Colonic mucosa (tissue), 4 donors: ENCODE measurements around the gene BORCS6. TPM values are rescaled to one million over a fixed set of nuclear protein-coding genes. Genes with fewer than 3 reads are reported as not detected.
"Not testable (repeated sequence)": the region's sequence is repeated elsewhere in the genome, so short reads cannot be mapped to it uniquely, and the experiment has no call there.

Experiments
- DNase-seq: peaks from one replicate; pipeline ENCODE4 v3.0.0-alpha.2; 2020
- H3K27ac ChIP-seq: fragments of 200-600 bp; one replicate; pipeline ENCODE4 v1.8.0; 2021
- H3K27me3 ChIP-seq: fragments of 200-600 bp; one replicate; pipeline ENCODE4 v1.8.0; 2021
- H3K36me3 ChIP-seq: fragments of 200-600 bp; one replicate; pipeline ENCODE4 v1.8.0; 2021
- H3K4me1 ChIP-seq: fragments of 200-600 bp; one replicate; pipeline ENCODE4 v1.8.0; 2021; ENCODE audit warnings: mild to moderate bottlenecking
- H3K4me3 ChIP-seq: fragments of 200-600 bp; one replicate; pipeline ENCODE4 v1.8.0; 2021
- H3K9ac ChIP-seq, 2 donors: one replicate each; pipeline ENCODE4 v1.7.0; 2013; ENCODE audit warnings: control low read depth in 2 of 2, low read depth in 2 of 2, low read length in 2 of 2
- H3K9me3 ChIP-seq: fragments of 200-600 bp; one replicate; pipeline ENCODE4 v1.8.0; 2021
- CTCF ChIP-seq: fragments of 200-600 bp; IDR thresholded peaks from one replicate; pipeline ENCODE4 v1.8.0; 2022; ENCODE audit warnings: antibody characterized with exemption, mild to moderate bottlenecking
- intact Hi-C: fragments of 100-400 bp; cut with DNase I; formaldehyde crosslinking; loops from one replicate; pipeline ENCODE4 v1.14.1; 2022
- total RNA-seq, 2 donors: library from RNA; stranded (reverse); fragmentation: NEBNext Ultra II Directional in 1 of 2; extraction: Animal tissue kit (Norgen Biotek cat#: 25700) in 1 of 2; gene quantifications; one replicate each; pipeline ENCODE4 v1.2.1, GENCODE V29; 2021
- donor health status: healthy.
- donor health status: DM: no; HTN: no; CAD: no.
- donor health status: DM: no; HTN: no; CAD: no.

Gene BORCS6
- total RNA-seq, 2 donors from 2014 or later: 11.7 to 12.4 TPM

GRCh38 chr17:8173871-8174322 lies 16.1 kb downstream of the BORCS6 start:
- no peak for TF ChIP-seq CTCF
- peak overlapping the region; percentile 48 to 78 for H3K9ac ChIP-seq
- no peaks in the 10 kb centered on the region for H3K9me3 ChIP-seq
- peaks cover 6% of the 10 kb centered on the region for H3K4me1 ChIP-seq
- DNase-seq: no peak
- intact Hi-C loops: no loop called here
- peak overlapping the region; percentile 82 for H3K27ac ChIP-seq
- no peaks in the 10 kb centered on the region for H3K27me3 ChIP-seq
- H3K4me3 ChIP-seq: peak overlapping the region; percentile 27
- H3K36me3 ChIP-seq: no peaks in the 10 kb centered on the region

- Histone ChIP-seq H3K9me3 (no peaks in the 10 kb centered on the region), H3K4me3 (peak overlapping the region; percentile 27), H3K27me3 (no peaks in the 10 kb centered on the region), H3K4me1 (peaks cover 6% of the 10 kb centered on the region), H3K9ac (peak overlapping the region; percentile 48 to 78), H3K27ac (peak overlapping the region; percentile 82), H3K36me3 (no peaks in the 10 kb centered on the region)
- peak; percentile 85 for DNase-seq
- intact Hi-C loops: no loop called here
- no peak for TF ChIP-seq CTCF
Observed at GRCh38 chr17:8173056-8173870, 16.7 kb downstream of the BORCS6 start.

- H3K36me3 ChIP-seq, H3K9me3 ChIP-seq, H3K4me1 ChIP-seq, H3K9ac ChIP-seq, H3K4me3 ChIP-seq, H3K27me3 ChIP-seq, DNase-seq, intact Hi-C loops, H3K27ac ChIP-seq: not testable (repeated sequence)
Observed at GRCh38 chr17:8170186-8170585, 19.8 kb downstream of the BORCS6 start.

- no peak for TF ChIP-seq CTCF
- H3K9ac ChIP-seq: no peak overlapping the region
- no peaks in the 10 kb centered on the region for H3K27me3 ChIP-seq
- no peaks in the 10 kb centered on the region for H3K9me3 ChIP-seq
- no peaks in the 10 kb centered on the region for H3K36me3 ChIP-seq
- intact Hi-C loops: no loop called here
- peaks cover 11% of the 10 kb centered on the region for H3K4me1 ChIP-seq
- H3K27ac ChIP-seq: no peak overlapping the region
- H3K4me3 ChIP-seq: no peak overlapping the region
- DNase-seq: no peak
Observed at GRCh38 chr17:8167526-8167925, 22.5 kb downstream of the BORCS6 start.

- H3K9ac ChIP-seq: no peak overlapping the region
- H3K27me3 ChIP-seq: no peaks in the 10 kb centered on the region
- H3K4me1 ChIP-seq: peaks cover 12% of the 10 kb centered on the region
- H3K36me3 ChIP-seq: no peaks in the 10 kb centered on the region
- H3K4me3 ChIP-seq: no peak overlapping the region
- H3K27ac ChIP-seq: no peak overlapping the region
- intact Hi-C loops: no loop called here
- no peak for TF ChIP-seq CTCF
- no peak for DNase-seq
- H3K9me3 ChIP-seq: no peaks in the 10 kb centered on the region
Observed at GRCh38 chr17:8166731-8167130, 23.2 kb downstream of the BORCS6 start.

GRCh38 chr17:8164815-8165131 lies 25.2 kb downstream of the BORCS6 start:
- no peaks in the 10 kb centered on the region for H3K36me3 ChIP-seq
- no peak for TF ChIP-seq CTCF
- no peak for DNase-seq
- no peak overlapping the region for H3K4me3 ChIP-seq
- H3K27ac ChIP-seq: peak overlapping the region; percentile 98
- intact Hi-C loops: no loop called here
- no peaks in the 10 kb centered on the region for H3K27me3 ChIP-seq
- H3K9me3 ChIP-seq: no peaks in the 10 kb centered on the region
- H3K4me1 ChIP-seq: peaks cover 22% of the 10 kb centered on the region
- H3K9ac ChIP-seq: peak overlapping the region in 1 of 2 donors; percentile 88
